Measurements from ENCODE around the gene ASCL2.

Gene ASCL2

GRCh38 chr11:2308713-2309112 lies 38.3 kb upstream of the ASCL2 start:
- no peak for DNase-seq

GRCh38 chr11:2307501-2308331 lies 37.3 kb upstream of the ASCL2 start:
- DNase-seq: no peak

- DNase-seq: no peak
Observed at GRCh38 chr11:2306877-2307500, 36.6 kb upstream of the ASCL2 start.

- no peak for DNase-seq
Observed at GRCh38 chr11:2306452-2306823, 36.0 kb upstream of the ASCL2 start.

GRCh38 chr11:2305788-2306451 lies 35.5 kb upstream of the ASCL2 start:
- DNase-seq: peak in 1 of 2 donors; percentile 8

GRCh38 chr11:2305140-2305778 lies 34.9 kb upstream of the ASCL2 start:
- peak; percentile 54 to 92 for DNase-seq

- no peak for DNase-seq
Observed at GRCh38 chr11:2304506-2305139, 34.2 kb upstream of the ASCL2 start.

GRCh38 chr11:2303627-2304505 lies 33.5 kb upstream of the ASCL2 start:
- DNase-seq: no peak

- DNase-seq: peak; percentile 17 to 27
Observed at GRCh38 chr11:2302896-2303626, 32.7 kb upstream of the ASCL2 start.

- DNase-seq: peak; percentile 23 to 44
Observed at GRCh38 chr11:2302306-2302895, 32.0 kb upstream of the ASCL2 start.

- peak; percentile 62 to 76 for DNase-seq
Observed at GRCh38 chr11:2301631-2302305, 31.4 kb upstream of the ASCL2 start, which contains the start of the genes C11orf21 and TSPAN32. Gene C11orf21 (minus strand): TSS chr11:2301918. CDS start chr11:2301808, 110 bp downstream. Gene TSPAN32 (plus strand): TSS chr11:2302013. CDS start chr11:2302150, 137 bp downstream.

- peak in 1 of 2 donors; percentile 27 for DNase-seq
Observed at GRCh38 chr11:2300936-2301630, 30.7 kb upstream of the ASCL2 start.

- no peak for DNase-seq
Observed at GRCh38 chr11:2300290-2300935, 30.0 kb upstream of the ASCL2 start.

- DNase-seq: no peak
Observed at GRCh38 chr11:2299773-2300172, 29.4 kb upstream of the ASCL2 start.

GRCh38 chr11:2298795-2299761 lies 28.7 kb upstream of the ASCL2 start:
- DNase-seq: no peak

GRCh38 chr11:2298131-2298794 lies 27.9 kb upstream of the ASCL2 start:
- DNase-seq: no peak

- DNase-seq: no peak
Observed at GRCh38 chr11:2297623-2298030, 27.2 kb upstream of the ASCL2 start.

Data from inflammatory macrophage treated with lipopolysaccharide for 1 hour (primary cell).